Gastrocnemius medialis (tissue), 4 donors: ENCODE measurements around the gene TGFBR3L. TPM values are rescaled to one million over a fixed set of nuclear protein-coding genes. Genes with fewer than 3 reads are reported as not detected.

Experiments
- ATAC-seq, 2 donors: fragments of 150-250 bp; one replicate each; pipeline ENCODE4 v1.9.1; 2016
- DNase-seq, 2 donors: peaks; one replicate each; pipeline ENCODE4 v3.0.0-alpha.2; 2019
- H3K27ac ChIP-seq, 4 donors: fragments of 200-600 bp; sonication (generic); 1 replicate in 1 of 4; 2 replicates in 3 of 4; pipeline ENCODE4 v1.5.1; 2016 to 2018; ENCODE audit warnings: mild to moderate bottlenecking in 2 of 4, moderate library complexity in 1 of 4
- H3K27me3 ChIP-seq, 3 donors: fragments of 200-600 bp; sonication (generic) in 2 of 3; 1 replicate in 1 of 3; 2 replicates in 2 of 3; pipeline versions ENCODE4 v1.5.1 to v1.6.0; 2016 to 2019; ENCODE audit warnings: mild to moderate bottlenecking in 1 of 3, moderate library complexity in 1 of 3
- H3K36me3 ChIP-seq, 2 donors: fragments of 200-600 bp; sonication (generic) in 1 of 2; one replicate each; pipeline ENCODE4 v1.5.1; 2017 to 2018
- H3K4me1 ChIP-seq, 2 donors: fragments of 200-600 bp; sonication (generic) in 1 of 2; one replicate each; pipeline ENCODE4 v1.5.1; 2016 to 2017; ENCODE audit warnings: mild to moderate bottlenecking in 2 of 2
- H3K4me3 ChIP-seq, 4 donors: fragments of 200-600 bp; sonication (generic) in 3 of 4; 1 replicate in 1 of 4; 2 replicates in 3 of 4; pipeline ENCODE4 v1.5.1; 2016 to 2019; ENCODE audit warnings: mild to moderate bottlenecking in 2 of 4
- H3K9me3 ChIP-seq, 3 donors: fragments of 200-600 bp; sonication (generic) in 2 of 3; 1 replicate in 1 of 3; 2 replicates in 2 of 3; pipeline ENCODE4 v1.5.1; 2016 to 2019
- CTCF ChIP-seq, 5 experiments: fragments of 450-650 bp in 3 of 5; fragments of 200-600 bp in 2 of 5; sonication (generic) in 2 of 5; IDR thresholded peaks in 4 of 5; conservative IDR thresholded peaks in 1 of 5; 1 replicate in 4 of 5; 2 replicates in 1 of 5; pipeline ENCODE4 v1.5.1; 2016 to 2019; ENCODE audit warnings: antibody characterized with exemption in 5 of 5, mild to moderate bottlenecking in 3 of 5, moderate library complexity in 3 of 5
- POLR2A ChIP-seq, 2 donors: fragments of 450-650 bp; IDR thresholded peaks; one replicate each; pipeline ENCODE4 v1.6.1; 2017; ENCODE audit warnings: antibody characterized with exemption in 2 of 2, mild to moderate bottlenecking in 2 of 2, moderate library complexity in 2 of 2
- in situ Hi-C, 4 donors: fragments of 200-750 bp; cut with MboI; loops; one replicate each; pipeline versions ENCODE4 v1.15.0 to v1.8.0; 2017; ENCODE audit warnings: low sequenced_read_pairs in 4 of 4
- intact Hi-C: fragments of 100-400 bp; cut with DNase I; formaldehyde crosslinking; loops from one replicate; pipeline ENCODE4 v1.15.1; 2023; ENCODE audit warnings: low total_unique reads
- total RNA-seq, 4 donors: library from RNA; depleted of rRNA; stranded (reverse); fragments of >200 nt; gene quantifications; one replicate each; pipeline versions ENCODE4 v1.1.0 to v1.2.3, GENCODE V29; 2016

The TGFBR3L gene
- total RNA-seq, 4 donors from 2014 or later: 0.62 to 2.6 (median 1.5) TPM; not detected in 1

- peak within 1 kb of the TSS; percentile 67 to 97 (median 82) for H3K4me3 ChIP-seq
- H3K27me3 ChIP-seq: no peaks in the 10 kb centered on the region
- TF ChIP-seq POLR2A (IDR thresholded peaks at IDR 0.05) (peak; percentile 92 to 97), CTCF (IDR thresholded peaks at IDR 0.05 in 4 of 5, conservative IDR thresholded peaks at IDR 0.05 in 1 of 5) (no peak)
- H3K9me3 ChIP-seq: no peaks in the 10 kb centered on the region
- intact Hi-C loops: loop anchor here (1.0 to 10.0 kb wide), 5 partner anchors 23 to 891 kb away; partner anchors contain the start of genes MAP2K7, MBD3L1, SNAPC2 and ZNF558
- H3K36me3 ChIP-seq: peaks cover 0 to 24% of the 10 kb centered on the region in 2 donors
- peak; percentile 100 for DNase-seq
- peak; percentile 97 to 98 for ATAC-seq
- H3K27ac ChIP-seq: peak within 1 kb of the TSS; percentile 94 to 100 (median 98)
- in situ Hi-C loops: loop anchor here (5.0 to 10.0 kb wide), 2 partner anchors 59 to 311 kb away; no protein-coding TSS in a partner anchor
- H3K4me1 ChIP-seq: peaks cover 10 to 19% of the 10 kb centered on the region in 2 donors
These were observed 29.0 kb downstream of the TGFBR3L start, which contains the start of gene TIMM44 for GRCh38 chr19:7943444-7944176. TSS of gene TIMM44 (minus strand) at chr19:7943666. CDS start at chr19:7943651, 15 bp downstream.

- no peaks in the 10 kb centered on the region for H3K27me3 ChIP-seq
- peak overlapping the region; percentile 67 to 97 (median 82) for H3K4me3 ChIP-seq
- in situ Hi-C loops (loop anchor here (5.0 to 10.0 kb wide), 2 partner anchors 58 to 311 kb away; no protein-coding TSS in a partner anchor), intact Hi-C loops (loop anchor here (1.0 to 10.0 kb wide), 3 partner anchors 58 to 891 kb away; partner anchors contain the start of genes MBD3L1 and ZNF558)
- peaks cover 0 to 17% of the 10 kb centered on the region in 2 donors for H3K36me3 ChIP-seq
- no peaks in the 10 kb centered on the region for H3K9me3 ChIP-seq
- peak; percentile 69 to 78 for ATAC-seq
- TF ChIP-seq POLR2A (IDR thresholded peaks at IDR 0.05) (no peak), CTCF (IDR thresholded peaks at IDR 0.05 in 4 of 5, conservative IDR thresholded peaks at IDR 0.05 in 1 of 5) (peak; percentile 88 to 96 (median 88))
- peak; percentile 65 to 84 for DNase-seq
- H3K27ac ChIP-seq: peak overlapping the region; percentile 94 to 100 (median 98)
- peaks cover 10 to 19% of the 10 kb centered on the region in 2 donors for H3K4me1 ChIP-seq
These were observed 29.6 kb downstream of the TGFBR3L start for GRCh38 chr19:7944177-7944761.

GRCh38 chr19:7947939-7948338 lies 33.3 kb downstream of the TGFBR3L start:
- Histone ChIP-seq H3K36me3 (no peaks in the 10 kb centered on the region), H3K27ac (no peak overlapping the region), H3K27me3 (no peaks in the 10 kb centered on the region), H3K4me3 (no peak overlapping the region), H3K4me1 (peaks cover 14 to 17% of the 10 kb centered on the region in 2 donors), H3K9me3 (no peaks in the 10 kb centered on the region)
- in situ Hi-C loops (loop anchor here (5.0 to 10.0 kb wide), 3 partner anchors 54 to 307 kb away; no protein-coding TSS in a partner anchor), intact Hi-C loops (loop anchor here (10.0 kb wide), 1 partner anchor 887 kb away; the partner anchor contains the start of genes MBD3L1 and ZNF558)
- no peak for DNase-seq
- no peak for ATAC-seq
- TF ChIP-seq CTCF (IDR thresholded peaks at IDR 0.05 in 4 of 5, conservative IDR thresholded peaks at IDR 0.05 in 1 of 5) (no peak), POLR2A (IDR thresholded peaks at IDR 0.05) (no peak)

GRCh38 chr19:7953060-7953459 lies 38.4 kb downstream of the TGFBR3L start:
- in situ Hi-C loops (no loop called here), intact Hi-C loops (no loop called here)
- TF ChIP-seq CTCF (IDR thresholded peaks at IDR 0.05 in 4 of 5, conservative IDR thresholded peaks at IDR 0.05 in 1 of 5) (no peak), POLR2A (IDR thresholded peaks at IDR 0.05) (no peak)
- H3K4me1 ChIP-seq: peaks cover 14 to 17% of the 10 kb centered on the region in 2 donors
- H3K27ac ChIP-seq: no peak overlapping the region
- no peak for ATAC-seq
- H3K27me3 ChIP-seq: no peaks in the 10 kb centered on the region
- H3K9me3 ChIP-seq: no peaks in the 10 kb centered on the region
- DNase-seq: no peak
- H3K36me3 ChIP-seq: no peaks in the 10 kb centered on the region
- H3K4me3 ChIP-seq: no peak overlapping the region
